ENCODE measurements around the gene DNAJB8.

The DNAJB8 gene

GRCh38 chr3:128482666-128483656, 16.3 kb upstream of the DNAJB8 start:
- DNase-seq, result no peak

- no peak for DNase-seq
Observed at GRCh38 chr3:128482175-128482574, 15.5 kb upstream of the DNAJB8 start.

- no peak for DNase-seq
Observed at GRCh38 chr3:128481438-128481942, 14.8 kb upstream of the DNAJB8 start.

DNA sequence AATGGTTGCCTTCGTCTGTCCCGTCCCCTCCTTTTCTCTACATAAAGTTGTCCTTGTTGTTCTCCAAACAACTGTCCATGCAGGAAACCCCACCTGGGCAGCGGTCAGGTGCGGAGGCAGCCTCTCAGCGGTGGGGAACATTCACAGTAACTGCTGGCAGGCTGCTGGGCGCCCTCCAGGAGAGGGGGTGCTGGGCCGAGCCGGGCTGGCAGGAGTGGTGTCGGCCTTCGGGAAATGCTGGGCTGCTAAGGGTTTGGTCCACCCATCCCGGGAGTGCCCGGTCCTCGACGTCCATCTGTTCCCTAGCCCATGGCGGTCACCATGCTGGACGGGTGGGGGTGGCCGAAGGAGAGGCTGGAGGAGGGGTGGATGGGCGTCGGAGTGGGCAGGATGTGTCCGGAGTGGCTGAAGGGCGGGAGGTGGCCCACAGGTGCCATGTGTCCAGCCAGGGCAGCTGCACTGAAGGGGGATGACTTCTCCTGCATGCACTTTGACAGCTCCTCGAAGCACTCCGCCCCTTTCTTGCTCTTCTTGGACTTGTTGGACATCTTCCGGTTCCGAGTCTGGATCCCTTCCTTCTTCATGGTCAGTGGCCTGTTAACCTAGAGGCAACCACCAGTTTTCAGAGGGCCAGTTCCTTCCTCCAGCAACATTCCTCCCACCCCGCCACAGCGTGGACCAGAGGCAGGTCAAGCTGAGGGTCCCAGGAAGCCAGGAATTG, 14.2 kb upstream of the DNAJB8 start:
- no peak for DNase-seq

DNA sequence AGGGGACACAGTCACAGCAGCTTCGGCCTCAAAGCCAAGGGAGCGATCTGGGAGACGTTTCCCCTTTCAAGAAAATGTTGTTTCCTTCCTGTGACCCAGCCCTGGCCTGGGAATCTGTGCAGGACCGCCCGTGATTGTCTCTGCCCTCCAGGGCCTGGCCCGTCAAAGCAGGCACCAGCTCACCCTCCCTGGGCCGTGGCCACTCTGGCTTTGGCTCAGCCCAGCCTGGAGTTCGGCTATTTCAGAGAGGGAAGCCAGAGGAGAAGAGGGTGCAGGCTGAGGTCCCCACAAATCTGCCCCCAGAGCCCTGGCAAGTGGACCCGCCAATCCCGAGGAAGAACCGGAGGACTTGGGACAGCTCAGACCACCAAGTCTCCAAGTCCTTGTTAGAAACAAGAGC, 13.6 kb upstream of the DNAJB8 start:
- no peak for DNase-seq

GRCh38 chr3:128479558-128480086, 12.9 kb upstream of the DNAJB8 start:
- DNase-seq, result no peak

DNA sequence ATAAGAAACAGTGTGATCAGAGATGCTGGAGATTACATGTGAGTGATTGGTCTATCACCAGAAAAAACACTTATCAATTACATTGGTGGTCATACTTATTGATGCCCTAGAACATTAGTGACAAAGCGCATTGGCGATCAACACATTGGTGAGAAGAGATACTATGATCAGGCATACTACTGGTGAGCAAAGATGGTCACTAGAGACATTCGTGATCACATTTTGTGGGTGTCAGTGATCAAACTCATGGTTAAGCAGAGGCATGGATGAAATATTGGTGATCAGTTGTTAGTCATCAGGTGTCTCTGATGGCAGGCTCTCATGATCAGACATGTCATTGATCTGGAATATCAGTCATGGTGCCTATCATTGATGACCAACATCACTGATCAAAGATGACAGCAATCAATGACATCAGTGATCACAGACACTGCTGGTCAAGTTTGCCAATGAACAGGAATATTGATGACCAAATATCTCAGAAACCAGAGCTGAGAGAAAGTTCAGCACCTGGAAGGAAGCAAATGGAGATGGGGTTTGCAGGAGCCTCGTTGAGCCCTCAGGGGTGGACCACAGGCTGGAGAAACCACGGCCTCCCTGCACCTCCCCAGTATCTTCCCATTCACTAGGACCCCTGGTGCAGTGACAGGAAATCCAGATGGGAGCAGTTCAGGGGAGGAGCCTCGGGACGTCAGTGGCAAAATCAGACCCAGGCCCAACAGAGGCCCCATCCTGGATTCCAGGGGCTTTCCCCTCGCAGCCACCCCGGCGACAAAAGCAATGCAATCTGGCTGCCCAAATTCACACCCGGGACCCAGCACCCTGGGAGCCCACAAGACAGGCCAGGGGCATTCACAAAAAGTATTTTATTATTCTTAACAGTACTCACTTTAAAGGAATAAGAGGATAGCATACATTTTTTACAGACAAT, 12.2 kb upstream of the DNAJB8 start:
- DNase-seq, result no peak

GRCh38 chr3:128476659-128477058, 10.0 kb upstream of the DNAJB8 start:
- DNase-seq, result no peak

DNA sequence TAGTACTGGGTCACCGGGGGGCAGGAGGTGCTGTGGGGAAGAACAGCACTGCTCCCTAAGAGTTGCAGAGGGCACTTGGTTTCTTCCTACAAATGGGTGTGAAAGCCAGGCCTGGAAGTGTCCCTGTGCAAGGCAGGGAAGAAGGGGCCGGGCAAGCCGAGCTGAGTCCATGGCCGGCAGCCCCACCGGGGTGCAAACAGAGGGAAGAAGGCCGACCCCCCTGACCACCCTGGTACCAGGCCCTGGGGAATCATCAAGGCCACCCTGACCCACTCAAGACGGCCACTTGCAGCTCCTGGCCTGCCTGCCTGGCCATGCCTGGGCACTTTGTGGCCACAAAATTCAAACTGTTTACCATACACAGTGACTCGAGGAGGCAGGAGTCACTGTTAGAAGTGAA, 8.7 kb upstream of the DNAJB8 start:
- DNase-seq, result no peak

GRCh38 chr3:128473737-128474136, 7.0 kb upstream of the DNAJB8 start:
- no peak for DNase-seq

GRCh38 chr3:128473180-128473519, 6.5 kb upstream of the DNAJB8 start:
- DNase-seq, result no peak

GRCh38 chr3:128472449-128473179, 5.9 kb upstream of the DNAJB8 start:
- DNase-seq, result no peak

- DNase-seq, result no peak
Observed at GRCh38 chr3:128471720-128472119, 5.0 kb upstream of the DNAJB8 start.

- DNase-seq, result no peak
Observed at GRCh38 chr3:128471110-128471509, 4.4 kb upstream of the DNAJB8 start.

GRCh38 chr3:128470134-128470899, 3.6 kb upstream of the DNAJB8 start:
- no peak for DNase-seq

DNA sequence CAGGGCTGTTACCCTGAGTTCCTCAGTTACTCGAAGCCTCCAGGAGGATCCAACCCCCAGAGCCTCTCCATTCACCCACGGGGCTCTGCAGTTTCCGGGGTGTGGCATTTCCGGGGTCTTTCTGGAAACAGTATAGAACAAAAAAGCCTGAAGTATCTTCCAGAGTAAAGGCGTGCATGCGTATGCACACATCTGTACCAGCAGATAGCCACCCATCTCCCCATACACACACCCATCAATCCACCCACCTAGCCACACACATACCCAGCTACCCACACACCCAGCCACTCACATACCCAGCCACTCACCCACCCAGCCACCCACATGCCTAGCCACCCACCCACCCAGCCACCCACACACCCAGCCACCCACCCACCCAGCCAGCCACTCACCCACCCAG, 2.9 kb upstream of the DNAJB8 start:
- no peak for DNase-seq

DNA sequence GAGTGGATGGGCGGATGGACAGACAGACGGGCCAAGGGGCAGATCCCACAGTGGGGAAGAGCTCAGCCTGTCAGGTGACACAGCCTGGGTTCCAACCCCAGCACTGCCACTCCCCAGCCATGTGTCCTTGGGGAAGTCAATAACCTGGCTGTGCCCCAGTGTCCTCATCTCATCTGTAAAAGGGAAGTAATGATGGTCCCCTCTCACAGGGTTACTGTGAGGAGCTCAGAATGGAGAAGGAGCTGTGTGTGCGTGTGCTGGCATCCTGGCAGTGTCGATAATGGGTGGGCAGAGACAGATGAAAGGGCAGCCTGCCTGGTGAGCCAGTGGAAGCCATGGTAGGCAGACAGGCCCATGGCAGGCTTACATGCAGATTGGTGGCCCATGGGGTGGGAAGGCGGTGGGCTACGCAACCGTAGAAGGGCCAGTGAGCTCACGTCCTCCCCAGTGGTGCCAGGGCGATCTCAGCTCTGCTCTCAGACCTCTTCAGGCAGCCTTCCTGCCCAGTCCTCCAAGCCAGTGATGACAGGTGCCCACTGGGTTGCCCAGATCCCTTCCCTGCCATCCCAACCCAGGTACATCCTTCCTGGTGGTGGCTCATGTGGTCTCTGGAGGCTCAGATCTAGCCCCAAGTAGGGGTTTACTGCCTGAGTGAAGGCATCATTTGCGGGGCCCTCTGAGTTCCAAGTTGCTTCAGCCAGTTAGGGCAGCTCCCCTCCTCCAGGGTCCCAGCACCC, 2.3 kb upstream of the DNAJB8 start:
- DNase-seq, result no peak

DNA sequence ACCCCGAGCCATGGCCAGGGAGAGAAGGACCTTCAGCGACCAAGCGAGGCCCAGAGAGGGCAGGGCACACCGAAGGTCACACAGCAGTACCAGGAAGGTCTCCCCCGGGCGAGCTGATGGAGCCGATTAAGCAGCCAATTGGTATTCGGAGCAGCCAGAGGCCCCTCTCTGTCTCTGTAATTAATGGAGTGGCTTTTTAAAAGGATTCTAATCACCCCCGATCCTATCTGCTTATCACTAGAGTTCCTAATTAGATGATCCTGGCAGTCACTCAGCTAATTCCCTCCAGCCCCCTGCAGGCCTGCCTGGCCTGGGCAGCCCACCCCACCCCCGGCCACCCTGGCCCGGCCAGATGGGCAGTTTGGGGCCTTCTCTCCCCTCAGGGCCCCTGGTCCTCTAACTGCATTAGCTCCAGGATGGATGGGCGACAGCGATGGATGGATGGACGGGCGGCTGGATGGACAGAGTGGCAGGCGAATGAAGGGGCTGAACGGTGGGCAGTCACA, 1.6 kb upstream of the DNAJB8 start:
- DNase-seq, result no peak

- DNase-seq, result no peak
Observed at GRCh38 chr3:128464702-128465101, 2.0 kb downstream of the DNAJB8 start.

- no peak for DNase-seq
Observed at GRCh38 chr3:128464188-128464587, 2.5 kb downstream of the DNAJB8 start.
